HCT116 (cell line): Measurements from ENCODE around the gene SPRY4. TPM values are rescaled to one million over a fixed set of nuclear protein-coding genes. Genes with fewer than 3 reads are reported as not detected.
"Not testable (repeated sequence)": the region's sequence is repeated elsewhere in the genome, so short reads cannot be mapped to it uniquely, and the experiment has no call there.

ENCODE experiments used
- ATAC-seq: fragments of 200-7000 bp; cut with Tn5 transposase; 2 replicates; pipeline ENCODE4 v1.9.1; 2020; ENCODE audit warnings: mild to moderate bottlenecking, moderate library complexity
- BruUV-seq: library from RNA; stranded (reverse); fragments of 400-500 nt; replicated peaks from 2 replicates; lab custom pipeline; 2021; lab: Mats Ljungman, UMichigan
- CTCF ChIA-PET: fragments of 300-600 bp; sonication (Branson Sonifier 250); formaldehyde crosslinking; loops from one replicate; lab custom pipeline; 2021; ENCODE audit warnings: antibody characterized with exemption; lab: Charles Lee
- POLR2A ChIA-PET: fragments of 300-600, 350-600 bp; sonication (Branson Sonifier 250); formaldehyde crosslinking; loops from one replicate; lab custom pipeline; 2021; ENCODE audit warnings: antibody characterized with exemption; lab: Charles Lee
- RAD21 ChIA-PET, 2 experiments: fragments of 300-600 bp; sonication (Branson Sonifier 250); formaldehyde crosslinking; loops; one replicate each; lab custom pipeline; 2023; ENCODE audit warnings: low total read pairs in 2 of 2; ENCODE audit not compliant: uncharacterized antibody in 2 of 2, unreplicated experiment in 2 of 2, low non-redundant PET in 1 of 2; lab: Charles Lee
- DNase-seq: peaks from one replicate; pipeline ENCODE4 v3.0.0-alpha.2; 2010; ENCODE audit warnings: low read depth, low spot score
- H2AFZ ChIP-seq: fragments of 200-600 bp; shearing (Covaris generic), sonication (generic); 2 replicates; pipeline ENCODE4 v1.6.1; 2017; ENCODE audit warnings: low read depth, mixed run types, mixed read lengths, antibody characterized with exemption, low read length; ENCODE audit not compliant: poor library complexity, severe bottlenecking
- H3K27ac ChIP-seq: 2 replicates; pipeline ENCODE4 v1.5.1; 2012; ENCODE audit warnings: low read depth, low read length
- H3K27me3 ChIP-seq: fragments of 200-600 bp; sonication (generic); 2 replicates; pipeline ENCODE4 v1.6.1; 2016; ENCODE audit warnings: mixed run types, low read length, mixed read lengths; ENCODE audit not compliant: insufficient read depth
- H3K36me3 ChIP-seq, 2 experiments: fragments of 200-500 bp in 1 of 2; fragments of 200-600 bp in 1 of 2; sonication (Bioruptor generic) in 1 of 2; sonication (generic) in 1 of 2; 2 replicates each; pipeline versions ENCODE4 v1.5.1 to v1.6.1; 2014 to 2016; ENCODE audit warnings: low read length in 2 of 2, inconsistent platforms in 1 of 2, mixed read lengths in 1 of 2, mixed run types in 1 of 2; ENCODE audit not compliant: insufficient read depth in 2 of 2, control insufficient read depth in 1 of 2
- H3K4me1 ChIP-seq, 2 experiments: fragments of 200-600 bp in 1 of 2; sonication (generic) in 1 of 2; 2 replicates each; pipeline versions ENCODE4 v1.5.1 to v1.6.1; 2012 to 2017; ENCODE audit warnings: low read length in 2 of 2, inconsistent platforms in 1 of 2, mild to moderate bottlenecking in 1 of 2, mixed read lengths in 1 of 2, mixed run types in 1 of 2, moderate library complexity in 1 of 2; ENCODE audit not compliant: insufficient read depth in 2 of 2, control insufficient read depth in 1 of 2
- H3K4me2 ChIP-seq: fragments of 200-600 bp; sonication (generic); 2 replicates; pipeline ENCODE4 v1.6.1; 2017; ENCODE audit warnings: mixed run types, low read length, mixed read lengths
- H3K4me3 ChIP-seq, 2 experiments: fragments of 200-600 bp in 1 of 2; sonication (generic) in 1 of 2; replicated peaks in 1 of 2; 2 replicates each; pipeline ENCODE4 v1.5.1; 2011 to 2016; ENCODE audit warnings: low read length in 2 of 2, control low read depth in 1 of 2, low read depth in 1 of 2, mild to moderate bottlenecking in 1 of 2, mixed read lengths in 1 of 2, mixed run types in 1 of 2
- H3K79me2 ChIP-seq: fragments of 200-600 bp; sonication (generic); 2 replicates; pipeline ENCODE4 v1.6.1; 2017; ENCODE audit warnings: mild to moderate bottlenecking, mixed run types, low read length, moderate library complexity, mixed read lengths; ENCODE audit not compliant: insufficient read depth
- H3K9ac ChIP-seq: fragments of 200-600 bp; sonication (generic); 2 replicates; pipeline ENCODE4 v1.6.1; 2016; ENCODE audit warnings: low read length, mixed read lengths
- H3K9me2 ChIP-seq: fragments of 200-600 bp; sonication (generic), shearing (Covaris generic); 2 replicates; pipeline ENCODE4 v1.6.1; 2017; ENCODE audit warnings: mixed run types, mild to moderate bottlenecking, moderate library complexity; ENCODE audit not compliant: insufficient read depth
- H3K9me3 ChIP-seq, 2 experiments: fragments of 200-500 bp in 1 of 2; fragments of 200-600 bp in 1 of 2; sonication (Bioruptor generic) in 1 of 2; sonication (generic) in 1 of 2; 2 replicates each; pipeline ENCODE4 v1.6.1; 2014 to 2017; ENCODE audit warnings: low read length in 2 of 2, mixed read lengths in 2 of 2, inconsistent platforms in 1 of 2, low read depth in 1 of 2, mild to moderate bottlenecking in 1 of 2, mixed run types in 1 of 2, moderate library complexity in 1 of 2; ENCODE audit not compliant: control insufficient read depth in 1 of 2, insufficient read depth in 1 of 2
- H4K20me1 ChIP-seq: fragments of 200-600 bp; sonication (generic), shearing (Covaris generic); 2 replicates; pipeline ENCODE4 v1.6.1; 2017; ENCODE audit warnings: mixed run types, mild to moderate bottlenecking, moderate library complexity; ENCODE audit not compliant: insufficient read depth
- ELF1 ChIP-seq: IDR thresholded peaks from 2 replicates; pipeline ENCODE4 v1.6.1; 2012; ENCODE audit warnings: low read depth, borderline replicate concordance
- EZH2phosphoT487 ChIP-seq: fragments of 200-600 bp; IDR thresholded peaks from 2 replicates; pipeline ENCODE4 v1.6.1; 2018; ENCODE audit warnings: antibody characterized with exemption, borderline replicate concordance
- JUND ChIP-seq: IDR thresholded peaks from 2 replicates; pipeline ENCODE4 v1.6.1; 2012
- RAD21 ChIP-seq: IDR thresholded peaks from 2 replicates; pipeline ENCODE4 v1.6.1; 2012; ENCODE audit warnings: low read depth, mild to moderate bottlenecking
- SP1 ChIP-seq: IDR thresholded peaks from 2 replicates; pipeline ENCODE4 v1.6.1; 2012; ENCODE audit warnings: low read depth
- intact Hi-C: fragments of 100-400 bp; cut with micrococcal nuclease; formaldehyde crosslinking; loops from 2 replicates; pipeline ENCODE4 v1.10.0; 2022
- total RNA-seq: library from RNA; stranded (reverse); gene quantifications from one replicate; pipeline ENCODE4 v1.2.1, GENCODE V29; 2021; ENCODE audit not compliant: unreplicated experiment
- TF ChIP-seq, protein P1 (sequence below): IDR thresholded peaks from 2 replicates; pipeline ENCODE4 v1.6.1; 2012
- TF ChIP-seq, protein P2 (sequence below): IDR thresholded peaks from 2 replicates; pipeline ENCODE4 v1.6.1; 2011; ENCODE audit warnings: mild to moderate bottlenecking, low read length, moderate library complexity; ENCODE audit not compliant: insufficient replicate concordance; ENCODE audit errors: extremely low read depth

SPRY4 gene
- total RNA-seq, 1 experiment from 2014 or later = 112 TPM

GRCh38 chr5:142334538-142334937 is 9.7 kb upstream of the SPRY4 start:
- H3K27ac ChIP-seq = no peak overlapping the region
- ChIA-PET RAD21 (no interaction called here), POLR2A (interaction anchor here (1.2 to 1.4 kb wide), 2 partner anchors 15 to 25 kb away, joined by 3 to 4 read pairs; no protein-coding TSS in a partner anchor)
- H3K36me3 ChIP-seq = no peaks in the 10 kb centered on the region
- no TSS peak for BruUV-seq
- no peaks in the 10 kb centered on the region for H4K20me1 ChIP-seq
- TF ChIP-seq EZH2phosphoT487 (no peak), RAD21 (no peak), ELF1 (no peak), SP1 (no peak), JUND (no peak)
- TF ChIP-seq, protein P1, sequence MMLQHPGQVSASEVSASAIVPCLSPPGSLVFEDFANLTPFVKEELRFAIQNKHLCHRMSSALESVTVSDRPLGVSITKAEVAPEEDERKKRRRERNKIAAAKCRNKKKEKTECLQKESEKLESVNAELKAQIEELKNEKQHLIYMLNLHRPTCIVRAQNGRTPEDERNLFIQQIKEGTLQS = no peak
- TF ChIP-seq, protein P2, sequence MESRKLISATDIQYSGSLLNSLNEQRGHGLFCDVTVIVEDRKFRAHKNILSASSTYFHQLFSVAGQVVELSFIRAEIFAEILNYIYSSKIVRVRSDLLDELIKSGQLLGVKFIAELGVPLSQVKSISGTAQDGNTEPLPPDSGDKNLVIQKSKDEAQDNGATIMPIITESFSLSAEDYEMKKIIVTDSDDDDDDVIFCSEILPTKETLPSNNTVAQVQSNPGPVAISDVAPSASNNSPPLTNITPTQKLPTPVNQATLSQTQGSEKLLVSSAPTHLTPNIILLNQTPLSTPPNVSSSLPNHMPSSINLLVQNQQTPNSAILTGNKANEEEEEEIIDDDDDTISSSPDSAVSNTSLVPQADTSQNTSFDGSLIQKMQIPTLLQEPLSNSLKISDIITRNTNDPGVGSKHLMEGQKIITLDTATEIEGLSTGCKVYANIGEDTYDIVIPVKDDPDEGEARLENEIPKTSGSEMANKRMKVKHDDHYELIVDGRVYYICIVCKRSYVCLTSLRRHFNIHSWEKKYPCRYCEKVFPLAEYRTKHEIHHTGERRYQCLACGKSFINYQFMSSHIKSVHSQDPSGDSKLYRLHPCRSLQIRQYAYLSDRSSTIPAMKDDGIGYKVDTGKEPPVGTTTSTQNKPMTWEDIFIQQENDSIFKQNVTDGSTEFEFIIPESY = no peak
- TF ChIP-seq, all 23 proteins: peak for 0
- H3K9ac ChIP-seq = no peak overlapping the region
- CTCF ChIA-PET = no interaction called here
- peaks cover 12% of the 10 kb centered on the region for H3K79me2 ChIP-seq
- no peaks in the 10 kb centered on the region for H3K27me3 ChIP-seq
- DNase-seq = no peak
- 0 out of 2 replicates have a peak, but pooled peaks have one; percentile 50 for ATAC-seq
- peak overlapping the region; percentile 3; the same call in 1 of the 2 replicates for H3K4me2 ChIP-seq
- peaks cover 21 to 45% of the 10 kb centered on the region in 2 experiments for H3K4me1 ChIP-seq
- H3K4me3 ChIP-seq = no peak overlapping the region
- H3K9me3 ChIP-seq = no peaks in the 10 kb centered on the region; a peak in 1 of 4 replicates
- intact Hi-C loops = no loop called here
- no peaks in the 10 kb centered on the region for H3K9me2 ChIP-seq
- no peak overlapping the region for H2AFZ ChIP-seq

DNA sequence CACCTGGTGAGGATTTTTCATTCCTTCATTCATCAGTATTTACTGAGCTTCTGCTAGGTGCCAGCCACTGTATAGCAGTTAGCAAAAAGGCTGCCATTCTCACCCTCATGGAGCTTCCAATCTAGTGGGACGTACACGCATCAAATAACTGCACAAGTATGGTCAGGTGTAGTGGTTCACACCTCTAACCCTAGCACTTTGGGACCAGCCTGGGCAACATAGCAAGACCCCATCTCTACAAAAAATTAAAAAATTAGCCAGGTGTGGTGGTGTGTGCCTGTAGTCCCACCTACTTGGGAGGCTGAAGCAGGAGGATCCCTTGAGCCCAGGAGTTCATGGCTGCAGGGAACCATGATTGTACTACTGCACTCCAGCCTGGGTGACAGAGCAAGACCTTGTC is 8.9 kb upstream of the SPRY4 start:
- ATAC-seq, H3K4me2 ChIP-seq, H3K27ac ChIP-seq, H2AFZ ChIP-seq, CTCF ChIA-PET, H3K4me3 ChIP-seq, H4K20me1 ChIP-seq, H3K27me3 ChIP-seq, H3K9me2 ChIP-seq, H3K9ac ChIP-seq, H3K9me3 ChIP-seq, intact Hi-C loops, DNase-seq, BruUV-seq, H3K36me3 ChIP-seq, RAD21 ChIA-PET: not testable (repeated sequence)
- Histone ChIP-seq H3K4me1 (peaks cover 29 to 52% of the 10 kb centered on the region in 2 experiments), H3K79me2 (peaks cover 20% of the 10 kb centered on the region)
- POLR2A ChIA-PET = interaction anchor here (1.2 to 1.4 kb wide), 2 partner anchors 16 to 26 kb away, joined by 3 to 4 read pairs; no protein-coding TSS in a partner anchor
